ENCODE measurements around the gene HNMT.

DNA sequence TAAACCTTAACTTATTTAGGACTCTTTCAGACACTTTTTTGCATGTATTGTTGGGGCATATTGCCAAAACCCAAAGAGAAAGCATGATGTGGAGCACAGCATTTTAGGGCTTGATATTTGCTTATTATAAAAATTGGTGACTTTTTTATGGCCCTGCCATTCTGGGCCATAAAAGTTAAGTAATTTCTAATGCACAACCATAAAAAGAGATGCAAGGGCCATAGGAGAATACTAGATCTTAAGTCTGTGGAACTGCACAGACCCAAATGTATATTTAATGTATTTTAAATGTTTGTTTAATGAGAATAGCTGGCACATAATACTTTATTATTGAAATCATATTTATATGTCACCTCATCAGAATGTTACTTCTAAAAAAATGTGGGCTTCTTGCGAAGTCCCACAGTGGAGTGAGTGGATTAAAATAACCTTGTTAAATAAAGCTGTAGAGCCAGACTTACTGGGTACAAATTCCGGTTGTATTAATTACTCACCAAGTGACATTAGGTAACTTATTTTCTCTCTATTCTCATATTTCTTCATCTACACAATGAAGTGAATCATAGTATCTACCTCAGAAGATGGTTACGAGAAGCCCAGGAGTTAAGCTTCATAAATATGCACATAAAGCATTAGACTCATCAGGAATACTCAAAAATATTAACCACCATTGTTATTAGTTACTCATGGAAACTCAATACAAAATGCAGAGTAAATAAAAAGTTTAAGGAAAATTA is 52.2 kb downstream of the HNMT start:
- TF ChIP-seq POLR2A (IDR thresholded peaks at IDR 0.05) (no peak), POLR2AphosphoS5 (IDR thresholded peaks at IDR 0.05) (no peak)
- TF ChIP-seq, protein P1, sequence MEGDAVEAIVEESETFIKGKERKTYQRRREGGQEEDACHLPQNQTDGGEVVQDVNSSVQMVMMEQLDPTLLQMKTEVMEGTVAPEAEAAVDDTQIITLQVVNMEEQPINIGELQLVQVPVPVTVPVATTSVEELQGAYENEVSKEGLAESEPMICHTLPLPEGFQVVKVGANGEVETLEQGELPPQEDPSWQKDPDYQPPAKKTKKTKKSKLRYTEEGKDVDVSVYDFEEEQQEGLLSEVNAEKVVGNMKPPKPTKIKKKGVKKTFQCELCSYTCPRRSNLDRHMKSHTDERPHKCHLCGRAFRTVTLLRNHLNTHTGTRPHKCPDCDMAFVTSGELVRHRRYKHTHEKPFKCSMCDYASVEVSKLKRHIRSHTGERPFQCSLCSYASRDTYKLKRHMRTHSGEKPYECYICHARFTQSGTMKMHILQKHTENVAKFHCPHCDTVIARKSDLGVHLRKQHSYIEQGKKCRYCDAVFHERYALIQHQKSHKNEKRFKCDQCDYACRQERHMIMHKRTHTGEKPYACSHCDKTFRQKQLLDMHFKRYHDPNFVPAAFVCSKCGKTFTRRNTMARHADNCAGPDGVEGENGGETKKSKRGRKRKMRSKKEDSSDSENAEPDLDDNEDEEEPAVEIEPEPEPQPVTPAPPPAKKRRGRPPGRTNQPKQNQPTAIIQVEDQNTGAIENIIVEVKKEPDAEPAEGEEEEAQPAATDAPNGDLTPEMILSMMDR (IDR thresholded peaks at IDR 0.05) = no peak

Data from prostate gland (tissue), 2 donors.